ENCODE results near the gene CACNA2D2.

DNA sequence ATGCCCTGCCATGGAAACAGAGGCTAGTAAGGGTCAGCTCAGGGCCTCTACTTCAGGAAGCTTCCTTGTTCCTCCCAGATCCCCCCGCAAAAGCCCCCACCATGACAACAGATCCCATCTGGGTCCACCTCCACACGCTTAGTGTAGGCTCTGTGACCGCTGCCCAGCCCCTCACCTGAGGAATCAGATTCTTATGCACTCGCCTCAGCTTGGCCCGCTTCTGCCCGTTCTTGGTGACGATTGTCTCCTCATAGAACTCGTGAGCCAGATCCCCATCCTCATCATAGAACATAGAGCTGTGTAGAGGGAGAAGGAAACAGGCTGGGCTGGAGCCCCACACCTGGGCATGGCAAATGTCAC is 177.3 kb downstream of the CACNA2D2 start:
- TF ChIP-seq, protein P1, sequence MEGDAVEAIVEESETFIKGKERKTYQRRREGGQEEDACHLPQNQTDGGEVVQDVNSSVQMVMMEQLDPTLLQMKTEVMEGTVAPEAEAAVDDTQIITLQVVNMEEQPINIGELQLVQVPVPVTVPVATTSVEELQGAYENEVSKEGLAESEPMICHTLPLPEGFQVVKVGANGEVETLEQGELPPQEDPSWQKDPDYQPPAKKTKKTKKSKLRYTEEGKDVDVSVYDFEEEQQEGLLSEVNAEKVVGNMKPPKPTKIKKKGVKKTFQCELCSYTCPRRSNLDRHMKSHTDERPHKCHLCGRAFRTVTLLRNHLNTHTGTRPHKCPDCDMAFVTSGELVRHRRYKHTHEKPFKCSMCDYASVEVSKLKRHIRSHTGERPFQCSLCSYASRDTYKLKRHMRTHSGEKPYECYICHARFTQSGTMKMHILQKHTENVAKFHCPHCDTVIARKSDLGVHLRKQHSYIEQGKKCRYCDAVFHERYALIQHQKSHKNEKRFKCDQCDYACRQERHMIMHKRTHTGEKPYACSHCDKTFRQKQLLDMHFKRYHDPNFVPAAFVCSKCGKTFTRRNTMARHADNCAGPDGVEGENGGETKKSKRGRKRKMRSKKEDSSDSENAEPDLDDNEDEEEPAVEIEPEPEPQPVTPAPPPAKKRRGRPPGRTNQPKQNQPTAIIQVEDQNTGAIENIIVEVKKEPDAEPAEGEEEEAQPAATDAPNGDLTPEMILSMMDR (IDR thresholded peaks at IDR 0.05) = no peak
- TF ChIP-seq POLR2AphosphoS5 (IDR thresholded peaks at IDR 0.05; ENCODE audit: insufficient read depth in 1 of 2, low read depth in 1 of 2) (no peak), POLR2A (IDR thresholded peaks at IDR 0.05) (no peak)
